Ascending aorta (tissue), 2 donors: ENCODE measurements around the gene SLC6A6. TPM values are rescaled to one million over a fixed set of nuclear protein-coding genes. Genes with fewer than 3 reads are reported as not detected.
A peak's percentile ranks its signal among the peaks of the same experiment; 100 is the strongest.

Source experiments
- DNase-seq, 2 donors: peaks; one replicate each; pipeline ENCODE4 v3.0.0-alpha.2; 2019; ENCODE audit warnings: low spot score in 2 of 2
- H3K27ac ChIP-seq, 2 donors: fragments of 200-600 bp; sonication (generic); one replicate each; pipeline ENCODE4 v1.5.1; 2016 to 2017; ENCODE audit warnings: mild to moderate bottlenecking in 1 of 2
- H3K27me3 ChIP-seq: fragments of 200-600 bp; sonication (generic); one replicate; pipeline ENCODE4 v1.5.1; 2017
- H3K36me3 ChIP-seq, 2 donors: fragments of 200-600 bp; sonication (generic); one replicate each; pipeline ENCODE4 v1.5.1; 2016
- H3K4me1 ChIP-seq, 2 donors: fragments of 200-600 bp; sonication (generic); one replicate each; pipeline ENCODE4 v1.5.1; 2016 to 2017; ENCODE audit warnings: mild to moderate bottlenecking in 1 of 2
- H3K4me3 ChIP-seq, 2 donors: fragments of 200-600 bp; sonication (generic); one replicate each; pipeline ENCODE4 v1.5.1; 2016 to 2017; ENCODE audit warnings: mild to moderate bottlenecking in 1 of 2
- H3K9me3 ChIP-seq, 2 donors: fragments of 200-600 bp; sonication (generic); one replicate each; pipeline ENCODE4 v1.5.1; 2016
- CTCF ChIP-seq, 3 experiments: fragments of 200-600 bp in 2 of 3; fragments of 450-650 bp in 1 of 3; sonication (generic) in 2 of 3; IDR thresholded peaks; one replicate each; pipeline ENCODE4 v1.5.1; 2016 to 2019; ENCODE audit warnings: antibody characterized with exemption in 3 of 3, mild to moderate bottlenecking in 1 of 3, moderate library complexity in 1 of 3
- intact Hi-C: fragments of 100-400 bp; cut with DNase I; formaldehyde crosslinking; loops from one replicate; pipeline ENCODE4 v1.15.1; 2023
- total RNA-seq: library from RNA; depleted of rRNA; stranded (reverse); fragments of >200 nt; gene quantifications from one replicate; pipeline ENCODE4 v1.1.0, GENCODE V29; 2016

SLC6A6 gene
- 78.1 TPM for total RNA-seq

- intact Hi-C loops: loop anchor here (1.0 to 10.0 kb wide), 6 partner anchors 30 to 545 kb away; partner anchors contain the start of gene NR2C2
- peaks cover 25 to 33% of the 10 kb centered on the region in 2 donors for H3K4me1 ChIP-seq
- peak; percentile 88 to 98 for DNase-seq
- peak in 2 of 3 experiments; percentile 39 to 52 for TF ChIP-seq CTCF (IDR thresholded peaks at IDR 0.05)
- H3K27me3 ChIP-seq: no peaks in the 10 kb centered on the region
- no peaks in the 10 kb centered on the region for H3K9me3 ChIP-seq
- peak within 1 kb of the TSS; percentile 62 to 85 for H3K4me3 ChIP-seq
- peaks cover 0 to 4% of the 10 kb centered on the region in 2 donors for H3K36me3 ChIP-seq
- peak within 1 kb of the TSS; percentile 77 to 85 for H3K27ac ChIP-seq
Observed at GRCh38 chr3:14402304-14402811, at the start of gene SLC6A6. SLC6A6 (plus strand) TSS chr3:14402606; CDS start chr3:14443635, 41,029 bp downstream.

GRCh38 chr3:14353502-14353901 is 48.9 kb upstream of the SLC6A6 start:
- Histone ChIP-seq H3K4me1 (no peaks in the 10 kb centered on the region), H3K27ac (no peak overlapping the region), H3K4me3 (no peak overlapping the region), H3K27me3 (no peaks in the 10 kb centered on the region), H3K36me3 (no peaks in the 10 kb centered on the region), H3K9me3 (no peaks in the 10 kb centered on the region)
- no peak for TF ChIP-seq CTCF (IDR thresholded peaks at IDR 0.05)
- DNase-seq: no peak
- intact Hi-C loops: no loop called here

GRCh38 chr3:14357463-14357862 is 44.9 kb upstream of the SLC6A6 start:
- H3K27me3 ChIP-seq: no peaks in the 10 kb centered on the region
- DNase-seq: no peak
- no peak overlapping the region for H3K4me3 ChIP-seq
- H3K4me1 ChIP-seq: no peaks in the 10 kb centered on the region
- no peaks in the 10 kb centered on the region for H3K36me3 ChIP-seq
- no peak for TF ChIP-seq CTCF (IDR thresholded peaks at IDR 0.05)
- H3K27ac ChIP-seq: no peak overlapping the region
- no peaks in the 10 kb centered on the region for H3K9me3 ChIP-seq
- intact Hi-C loops: no loop called here

- no peaks in the 10 kb centered on the region for H3K4me1 ChIP-seq
- H3K9me3 ChIP-seq: no peaks in the 10 kb centered on the region
- intact Hi-C loops: no loop called here
- no peaks in the 10 kb centered on the region for H3K27me3 ChIP-seq
- no peak for TF ChIP-seq CTCF (IDR thresholded peaks at IDR 0.05)
- H3K27ac ChIP-seq: no peak overlapping the region
- no peak for DNase-seq
- H3K4me3 ChIP-seq: no peak overlapping the region
- H3K36me3 ChIP-seq: no peaks in the 10 kb centered on the region
Observed at GRCh38 chr3:14358426-14359211, 43.8 kb upstream of the SLC6A6 start.

GRCh38 chr3:14359348-14359747 is 43.1 kb upstream of the SLC6A6 start:
- intact Hi-C loops: no loop called here
- Histone ChIP-seq H3K27ac (no peak overlapping the region), H3K27me3 (no peaks in the 10 kb centered on the region), H3K9me3 (no peaks in the 10 kb centered on the region), H3K36me3 (no peaks in the 10 kb centered on the region), H3K4me1 (no peaks in the 10 kb centered on the region), H3K4me3 (no peak overlapping the region)
- DNase-seq: no peak
- TF ChIP-seq CTCF (IDR thresholded peaks at IDR 0.05): no peak
